GM19452 (cell line): ENCODE measurements around the gene AFG1L.

Experiments used
- ATAC-seq: cut with Tn5 transposase; IDR thresholded peaks from one replicate; pipeline ENCODE4 v1.9.1; 2021; ENCODE audit not compliant: unreplicated experiment

The AFG1L gene

DNA sequence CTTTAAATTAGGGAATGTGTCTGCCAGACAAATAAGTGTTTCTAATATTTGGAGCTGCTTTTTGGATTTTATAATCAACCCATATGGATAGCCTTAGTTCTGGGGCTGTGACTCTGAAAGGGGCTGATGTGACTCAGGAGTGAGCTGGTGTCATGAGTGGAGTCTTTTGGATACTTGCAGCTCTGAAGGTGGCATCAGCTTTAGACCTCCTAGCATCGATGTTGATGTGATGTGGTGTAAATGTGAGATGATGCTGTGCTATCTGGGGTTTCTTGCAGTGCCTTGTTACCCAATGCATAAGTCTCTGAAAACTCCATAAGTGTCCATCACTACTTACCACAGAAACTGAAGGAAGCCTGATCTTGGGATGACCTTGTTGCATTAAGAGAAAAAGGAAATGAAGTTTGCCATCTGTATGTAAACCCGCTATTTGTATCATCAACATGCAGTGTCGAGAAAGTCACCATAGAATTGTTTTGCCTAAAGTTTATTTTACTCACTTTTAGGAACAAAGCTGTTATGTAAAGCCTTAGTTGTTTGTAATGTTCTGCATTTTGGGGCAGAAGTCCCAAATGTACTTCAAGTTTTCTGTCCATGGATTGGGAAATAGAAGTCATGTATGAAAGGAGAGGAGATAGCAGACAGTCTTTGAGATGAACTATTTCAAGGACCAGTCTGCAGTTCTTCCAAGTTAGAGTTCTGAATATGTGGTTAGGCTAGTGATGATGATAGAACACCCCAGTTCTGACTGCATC is 273.9 kb downstream of the AFG1L start:
- ATAC-seq, result no peak

DNA sequence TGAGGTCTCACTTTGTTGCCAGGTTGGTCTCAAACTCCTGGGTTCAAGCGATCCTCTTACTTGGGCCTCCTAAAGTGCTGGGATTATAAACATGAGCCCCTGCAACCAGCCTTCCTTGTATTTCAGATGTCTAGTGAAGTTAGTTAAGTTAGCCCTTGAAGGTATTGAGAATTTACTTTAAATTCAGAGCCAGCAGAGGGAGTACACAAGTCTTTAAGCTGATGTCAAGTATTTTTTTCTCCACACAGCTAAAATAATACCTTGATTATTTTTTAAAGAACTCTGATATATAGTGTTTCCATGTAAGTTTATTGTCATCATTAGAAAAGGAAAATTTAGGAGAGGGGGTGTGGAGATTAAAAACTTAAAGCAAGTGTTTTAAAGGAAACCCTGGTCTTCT is 275.7 kb downstream of the AFG1L start:
- ATAC-seq, result no peak

DNA sequence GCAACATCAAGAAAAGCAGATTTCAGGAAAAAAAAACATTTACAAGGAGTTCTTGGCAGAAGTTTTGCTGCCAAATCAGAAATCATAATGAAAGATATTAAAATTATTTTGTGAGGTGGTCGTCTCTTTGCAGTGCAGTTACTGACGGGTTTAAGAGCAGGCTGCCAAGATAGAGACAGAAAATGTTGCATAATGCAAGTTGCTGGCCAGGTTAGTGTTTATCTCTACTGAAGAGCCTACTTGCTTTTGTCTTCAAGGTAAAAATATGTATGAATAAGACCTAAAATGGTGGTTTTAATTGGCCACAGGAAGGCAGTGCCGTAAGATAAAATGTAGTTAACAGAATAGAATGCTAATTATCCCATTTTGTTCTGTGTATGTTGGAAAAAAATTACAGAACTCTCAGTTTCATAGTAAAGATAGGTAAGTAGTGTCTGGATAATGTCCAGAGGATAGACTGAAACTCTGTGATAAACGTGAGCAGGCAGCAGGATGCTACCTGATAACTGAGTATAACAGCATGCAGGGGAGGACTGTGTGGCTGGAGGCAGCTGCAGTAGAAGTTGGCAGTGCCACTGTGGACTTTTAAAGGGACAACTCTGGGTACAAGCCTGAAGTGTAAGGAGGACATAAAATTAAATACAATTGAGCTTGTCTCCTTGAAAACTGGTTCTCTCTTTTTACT is 279.7 kb downstream of the AFG1L start:
- ATAC-seq, result no peak
